Stimulated activated memory B cell treated with anti-CD40 and anti-IgM and Interleukin-4, amounts not matched to agents 10 μg/mL and 1 μg/mL and 100 μg/mL, for 72 hours (primary cell): Measurements from ENCODE around the gene XRCC4.

Source experiments
- ATAC-seq: fragments of 150-1000 bp; cut with Tn5 transposase; 2 replicates; pipeline ENCODE4 v1.10.0; 2021
- H3K27ac Mint-ChIP-seq: one replicate; pipeline ENCODE4 v1.8.0; 2022; ENCODE audit warnings: mild to moderate bottlenecking, mixed read lengths
- H3K27me3 Mint-ChIP-seq: one replicate; pipeline ENCODE4 v1.8.0; 2022; ENCODE audit warnings: mixed read lengths
- H3K36me3 Mint-ChIP-seq: one replicate; pipeline ENCODE4 v1.8.0; 2022; ENCODE audit warnings: mixed read lengths
- H3K4me1 Mint-ChIP-seq: one replicate; pipeline ENCODE4 v1.8.0; 2022; ENCODE audit warnings: mixed read lengths
- H3K4me3 Mint-ChIP-seq: one replicate; pipeline ENCODE4 v1.8.0; 2022; ENCODE audit warnings: mild to moderate bottlenecking, moderate library complexity, mixed read lengths
- H3K9me3 Mint-ChIP-seq: one replicate; pipeline ENCODE4 v1.8.0; 2022; ENCODE audit warnings: mixed read lengths

The XRCC4 gene

GRCh38 chr5:83400241-83400640 is 322.9 kb downstream of the XRCC4 start:
- no peaks in the 10 kb centered on the region for H3K9me3 Mint-ChIP-seq
- no peaks in the 10 kb centered on the region for H3K36me3 Mint-ChIP-seq
- no peaks in the 10 kb centered on the region for H3K27me3 Mint-ChIP-seq
- H3K27ac Mint-ChIP-seq, result no peak overlapping the region
- H3K4me3 Mint-ChIP-seq, result no peak overlapping the region
- H3K4me1 Mint-ChIP-seq, result no peaks in the 10 kb centered on the region
- ATAC-seq, result no peak

DNA sequence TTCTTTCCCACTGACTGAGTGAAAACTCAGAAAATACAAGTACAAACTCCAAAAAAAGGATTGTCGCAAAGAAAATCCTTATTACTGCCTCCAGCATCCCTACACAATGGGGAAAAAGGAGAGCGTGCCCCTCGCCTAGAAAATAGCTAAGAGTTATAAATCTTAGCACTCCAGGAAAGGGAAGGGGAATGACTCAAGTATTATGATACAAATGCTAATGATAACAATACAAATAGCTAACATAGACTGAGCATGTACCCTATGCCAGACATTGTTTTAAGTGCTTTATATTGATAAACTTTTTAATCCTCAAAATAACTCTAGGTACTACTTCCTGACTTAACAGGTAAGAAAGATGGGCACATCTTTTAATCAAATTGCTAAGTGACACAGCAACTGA is 323.4 kb downstream of the XRCC4 start:
- H3K9me3 Mint-ChIP-seq, result no peaks in the 10 kb centered on the region
- H3K27ac Mint-ChIP-seq, result no peak overlapping the region
- H3K36me3 Mint-ChIP-seq, result no peaks in the 10 kb centered on the region
- H3K4me1 Mint-ChIP-seq, result no peaks in the 10 kb centered on the region
- no peak overlapping the region for H3K4me3 Mint-ChIP-seq
- ATAC-seq, result no peak
- no peaks in the 10 kb centered on the region for H3K27me3 Mint-ChIP-seq

GRCh38 chr5:83401122-83401731 is 323.9 kb downstream of the XRCC4 start:
- no peaks in the 10 kb centered on the region for H3K36me3 Mint-ChIP-seq
- ATAC-seq, result no peak
- no peak overlapping the region for H3K4me3 Mint-ChIP-seq
- H3K9me3 Mint-ChIP-seq, result no peaks in the 10 kb centered on the region
- no peaks in the 10 kb centered on the region for H3K4me1 Mint-ChIP-seq
- H3K27me3 Mint-ChIP-seq, result no peaks in the 10 kb centered on the region
- no peak overlapping the region for H3K27ac Mint-ChIP-seq

GRCh38 chr5:83401775-83402174 is 324.4 kb downstream of the XRCC4 start:
- Mint-ChIP-seq H3K9me3 (no peaks in the 10 kb centered on the region), H3K36me3 (no peaks in the 10 kb centered on the region), H3K27ac (no peak overlapping the region), H3K27me3 (no peaks in the 10 kb centered on the region), H3K4me3 (no peak overlapping the region), H3K4me1 (no peaks in the 10 kb centered on the region)
- ATAC-seq, result no peak
